DOHH2 (cell line): ENCODE data around the gene MTM1.

ENCODE experiments used
- H3F3A ChIP-seq: fragments of 200-600 bp; sonication (generic), shearing (Covaris generic); 2 replicates; pipeline ENCODE4 v1.6.0; 2016; ENCODE audit warnings: antibody characterized with exemption, mild to moderate bottlenecking; ENCODE audit not compliant: control insufficient read depth, insufficient read depth
- H3K27ac ChIP-seq: fragments of 200-600 bp; sonication (generic); 2 replicates; pipeline ENCODE4 v1.5.1; 2014; ENCODE audit warnings: low read depth, mild to moderate bottlenecking, low read length, moderate library complexity
- H3K27me3 ChIP-seq: fragments of 200-600 bp; sonication (generic); 2 replicates; pipeline ENCODE4 v1.6.1; 2014; ENCODE audit warnings: mild to moderate bottlenecking, low read length, mixed read lengths; ENCODE audit not compliant: control insufficient read depth
- H3K36me3 ChIP-seq: fragments of 200-600 bp; sonication (generic); 2 replicates; pipeline ENCODE4 v1.6.1; 2014; ENCODE audit warnings: mild to moderate bottlenecking, low read length, moderate library complexity, mixed read lengths; ENCODE audit not compliant: control insufficient read depth
- H3K4me1 ChIP-seq: fragments of 200-600 bp; sonication (generic); 2 replicates; pipeline ENCODE4 v1.6.1; 2014; ENCODE audit warnings: mild to moderate bottlenecking, low read length, mixed read lengths; ENCODE audit not compliant: control insufficient read depth
- H3K4me2 ChIP-seq: fragments of 200-600 bp; sonication (generic); 2 replicates; pipeline ENCODE4 v1.6.0; 2014; ENCODE audit warnings: mild to moderate bottlenecking, low read length, moderate library complexity
- H3K4me3 ChIP-seq: fragments of 200-600 bp; sonication (generic); 2 replicates; pipeline ENCODE4 v1.5.1; 2014; ENCODE audit warnings: mild to moderate bottlenecking, low read length, mixed read lengths
- H3K79me2 ChIP-seq: fragments of 200-600 bp; sonication (generic); 2 replicates; pipeline ENCODE4 v1.6.1; 2014; ENCODE audit warnings: mild to moderate bottlenecking, low read length, mixed read lengths; ENCODE audit not compliant: control insufficient read depth
- H3K9me2 ChIP-seq: fragments of 200-600 bp; sonication (generic); replicated peaks from 2 replicates; pipeline ENCODE4 v1.6.1; 2014; ENCODE audit warnings: mild to moderate bottlenecking, low read length, mixed read lengths; ENCODE audit not compliant: control insufficient read depth
- H3K9me3 ChIP-seq: fragments of 200-600 bp; sonication (generic); 2 replicates; pipeline ENCODE4 v1.6.1; 2014; ENCODE audit warnings: antibody characterized with exemption, low read length, mixed read lengths; ENCODE audit not compliant: control insufficient read depth, insufficient read depth
- H4K20me1 ChIP-seq: fragments of 200-600 bp; sonication (generic); 2 replicates; pipeline ENCODE4 v1.6.0; 2014; ENCODE audit warnings: low read depth, mild to moderate bottlenecking, antibody characterized with exemption, low read length, moderate library complexity; ENCODE audit not compliant: control insufficient read depth, insufficient read depth
- CTCF ChIP-seq: fragments of 200-600 bp; sonication (generic); IDR thresholded peaks from one replicate; pipeline ENCODE4 v1.5.1; 2014; ENCODE audit warnings: antibody characterized with exemption, mild to moderate bottlenecking, low read depth, low read length; ENCODE audit not compliant: poor library complexity, severe bottlenecking
- EZH2phosphoT487 ChIP-seq: fragments of 200-600 bp; sonication (generic); IDR thresholded peaks from 2 replicates; pipeline ENCODE4 v1.6.1; 2017; ENCODE audit warnings: borderline replicate concordance, mild to moderate bottlenecking, antibody characterized with exemption, low read length, moderate library complexity, mixed read lengths

The MTM1 gene

GRCh38 chrX:150615356-150615755 lies 46.9 kb downstream of the MTM1 start:
- no peaks in the 10 kb centered on the region for H3F3A ChIP-seq
- no peaks in the 10 kb centered on the region for H4K20me1 ChIP-seq
- H3K36me3 ChIP-seq: no peaks in the 10 kb centered on the region
- TF ChIP-seq EZH2phosphoT487 (no peak), CTCF (no peak)
- H3K4me3 ChIP-seq: no peak overlapping the region
- no peak overlapping the region for H3K4me2 ChIP-seq
- H3K9me3 ChIP-seq: no peaks in the 10 kb centered on the region
- no peaks in the 10 kb centered on the region for H3K79me2 ChIP-seq
- H3K9me2 ChIP-seq: no peaks in the 10 kb centered on the region
- no peaks in the 10 kb centered on the region for H3K27me3 ChIP-seq
- no peak overlapping the region for H3K27ac ChIP-seq
- H3K4me1 ChIP-seq: 0 out of 2 replicates have a peak, but pooled peaks cover 5% of the 10 kb centered on the region

- H3K4me1 ChIP-seq: 0 out of 2 replicates have a peak, but pooled peaks cover 5% of the 10 kb centered on the region
- H3K27me3 ChIP-seq: no peaks in the 10 kb centered on the region
- H4K20me1 ChIP-seq: no peaks in the 10 kb centered on the region
- no peaks in the 10 kb centered on the region for H3F3A ChIP-seq
- TF ChIP-seq CTCF (no peak), EZH2phosphoT487 (no peak)
- no peaks in the 10 kb centered on the region for H3K79me2 ChIP-seq
- no peak overlapping the region for H3K4me3 ChIP-seq
- H3K4me2 ChIP-seq: no peak overlapping the region
- H3K9me2 ChIP-seq: no peaks in the 10 kb centered on the region
- no peak overlapping the region for H3K27ac ChIP-seq
- no peaks in the 10 kb centered on the region for H3K36me3 ChIP-seq
- H3K9me3 ChIP-seq: no peaks in the 10 kb centered on the region
Measured at GRCh38 chrX:150616179-150616862, 47.9 kb downstream of the MTM1 start.

GRCh38 chrX:150616863-150617198 lies 48.4 kb downstream of the MTM1 start:
- Histone ChIP-seq H3K36me3 (no peaks in the 10 kb centered on the region), H3K4me3 (no peak overlapping the region), H4K20me1 (no peaks in the 10 kb centered on the region), H3K27ac (no peak overlapping the region), H3K27me3 (no peaks in the 10 kb centered on the region), H3K9me3 (no peaks in the 10 kb centered on the region), H3K79me2 (no peaks in the 10 kb centered on the region), H3F3A (no peaks in the 10 kb centered on the region), H3K9me2 (no peaks in the 10 kb centered on the region), H3K4me2 (no peak overlapping the region), H3K4me1 (0 out of 2 replicates have a peak, but pooled peaks cover 5% of the 10 kb centered on the region)
- TF ChIP-seq EZH2phosphoT487 (no peak), CTCF (no peak)
